Activated T-helper 17 cell treated with anti-CD3 and anti-CD28 coated beads, Interleukin-2, amount 50 U/mL, for 72 hours (primary cell): ENCODE measurements around the gene RPL12. TPM values are rescaled to one million over a fixed set of nuclear protein-coding genes. Genes with fewer than 3 reads are reported as not detected.

Experiments
- ATAC-seq: fragments of 150-1000 bp; cut with Tn5 transposase; replicated peaks from 2 replicates; pipeline ENCODE4 v1.10.0; 2021; ENCODE audit warnings: mild to moderate bottlenecking, moderate library complexity
- H3K27ac Mint-ChIP-seq: one replicate; pipeline ENCODE4 v1.8.0; 2022; ENCODE audit warnings: mixed read lengths
- H3K27me3 Mint-ChIP-seq: one replicate; pipeline ENCODE4 v1.8.0; 2022; ENCODE audit warnings: mixed read lengths
- H3K36me3 Mint-ChIP-seq: one replicate; pipeline ENCODE4 v1.8.0; 2022; ENCODE audit warnings: low read depth, mild to moderate bottlenecking, mixed read lengths
- H3K4me1 Mint-ChIP-seq: one replicate; pipeline ENCODE4 v1.8.0; 2022; ENCODE audit warnings: mixed read lengths
- H3K4me3 Mint-ChIP-seq: one replicate; pipeline ENCODE4 v1.8.0; 2022; ENCODE audit warnings: mild to moderate bottlenecking, mixed read lengths
- H3K9me3 Mint-ChIP-seq: one replicate; pipeline ENCODE4 v1.8.0; 2022; ENCODE audit warnings: mixed read lengths
- total RNA-seq, 2 donors: library from RNA; stranded (reverse); gene quantifications; one replicate each; pipeline ENCODE4 v1.2.3, GENCODE V29; 2022

RPL12 gene
- total RNA-seq, 2 donors from 2014 or later: 1,178 to 1,829 TPM

DNA sequence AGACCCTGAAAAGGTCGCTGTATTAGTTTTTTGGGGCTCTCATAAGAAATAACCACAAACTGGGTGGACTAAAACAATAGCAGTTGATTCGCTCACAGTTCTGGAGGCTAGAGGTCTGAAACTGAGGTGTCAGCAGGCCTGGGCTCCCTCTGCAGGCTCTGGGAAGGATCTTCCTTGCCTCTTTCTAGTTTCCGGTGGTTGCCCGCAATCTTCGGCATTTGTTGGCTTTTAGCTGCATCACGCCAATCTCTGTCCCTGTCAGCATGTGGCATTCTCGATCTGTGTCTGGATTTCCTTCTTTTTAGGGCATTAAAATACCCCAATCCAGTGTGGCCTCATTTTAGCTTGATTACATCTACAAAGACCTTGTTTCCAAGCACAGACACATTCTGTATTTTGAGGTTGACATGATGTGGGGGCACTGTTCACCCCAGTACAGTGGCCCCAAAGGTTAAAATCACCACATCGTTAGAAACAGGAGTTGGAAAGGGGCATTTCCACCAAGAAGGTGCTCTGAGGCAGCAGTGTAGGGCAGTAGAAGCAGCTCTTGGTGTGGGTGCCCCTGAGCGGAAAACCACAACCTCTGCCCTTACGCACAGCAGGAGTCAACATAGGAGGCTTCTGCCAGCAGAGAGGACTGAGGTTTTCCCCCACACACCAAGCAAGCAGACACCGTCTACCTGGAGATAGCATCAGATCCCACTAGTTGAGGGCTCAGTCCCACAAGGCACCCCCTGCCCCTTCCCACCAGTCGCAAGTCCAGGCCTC, 13.5 kb downstream of the RPL12 start:
- no peaks in the 10 kb centered on the region for H3K9me3 Mint-ChIP-seq
- peaks cover 100% of the 10 kb centered on the region for H3K36me3 Mint-ChIP-seq
- H3K4me3 Mint-ChIP-seq: peak overlapping the region; percentile 65
- ATAC-seq: peak; percentile 94
- no peaks in the 10 kb centered on the region for H3K27me3 Mint-ChIP-seq
- H3K4me1 Mint-ChIP-seq: peaks cover 30% of the 10 kb centered on the region
- peak overlapping the region; percentile 95 for H3K27ac Mint-ChIP-seq

DNA sequence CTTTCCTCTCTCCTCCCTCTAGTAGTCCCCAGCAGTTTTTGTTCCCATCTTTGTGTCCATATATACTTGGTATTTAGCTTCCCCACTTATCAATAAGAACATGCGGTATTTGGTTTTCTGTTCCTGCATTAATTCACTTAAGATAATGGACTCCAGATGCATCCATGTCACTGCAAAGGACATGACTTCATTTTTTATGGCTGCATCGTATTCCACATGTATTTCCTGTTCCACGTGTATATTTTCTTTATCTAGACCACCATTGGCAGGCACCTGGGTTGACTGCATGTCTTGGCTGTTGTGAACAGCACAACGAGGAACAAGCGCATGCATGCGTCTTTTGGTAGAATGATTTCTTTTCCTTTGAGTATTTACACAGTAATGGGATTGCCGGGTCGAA, 20.8 kb downstream of the RPL12 start:
- Mint-ChIP-seq H3K4me1 (peaks cover 41% of the 10 kb centered on the region), H3K27me3 (no peaks in the 10 kb centered on the region), H3K4me3 (no peak overlapping the region), H3K9me3 (no peaks in the 10 kb centered on the region), H3K36me3 (peaks cover 95% of the 10 kb centered on the region), H3K27ac (peak overlapping the region; percentile 38)
- ATAC-seq: no peak

- ATAC-seq: no peak
- peaks cover 31% of the 10 kb centered on the region for H3K4me1 Mint-ChIP-seq
- H3K9me3 Mint-ChIP-seq: no peaks in the 10 kb centered on the region
- no peaks in the 10 kb centered on the region for H3K27me3 Mint-ChIP-seq
- peaks cover 92% of the 10 kb centered on the region for H3K36me3 Mint-ChIP-seq
- H3K4me3 Mint-ChIP-seq: peak overlapping the region; percentile 47
- H3K27ac Mint-ChIP-seq: peak overlapping the region; percentile 63
These were observed 22.9 kb downstream of the RPL12 start for GRCh38 chr9:127428348-127428747.

- Mint-ChIP-seq H3K4me1 (peaks cover 38% of the 10 kb centered on the region), H3K36me3 (peaks cover 80% of the 10 kb centered on the region)
- ATAC-seq: peak; percentile 83
These were observed 24.4 kb downstream of the RPL12 start for GRCh38 chr9:127426756-127427155.

DNA sequence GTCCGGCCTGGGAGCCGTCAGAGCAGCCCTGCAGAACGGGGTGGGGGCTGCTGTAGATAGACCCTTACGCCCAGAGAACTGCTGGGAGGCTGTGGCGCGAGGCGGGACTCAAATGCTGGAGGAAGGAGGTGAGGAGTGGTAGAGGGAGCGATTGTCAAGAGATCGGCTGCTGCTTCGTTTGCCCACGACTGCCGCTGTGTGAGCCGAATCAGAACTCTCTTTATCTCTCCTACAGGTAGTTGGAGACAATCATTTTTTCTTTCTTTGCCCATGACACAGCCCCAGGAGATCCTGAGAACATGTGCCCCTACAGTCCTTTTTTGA, 26.6 kb downstream of the RPL12 start:
- H3K4me1 Mint-ChIP-seq: peaks cover 28% of the 10 kb centered on the region
- peak; percentile 16 for ATAC-seq
- H3K27me3 Mint-ChIP-seq: no peaks in the 10 kb centered on the region
- H3K36me3 Mint-ChIP-seq: peaks cover 59% of the 10 kb centered on the region
- peak overlapping the region; percentile 96 for H3K27ac Mint-ChIP-seq
- H3K4me3 Mint-ChIP-seq: peak overlapping the region; percentile 100
- no peaks in the 10 kb centered on the region for H3K9me3 Mint-ChIP-seq

More at GRCh38 chr9:127426756-127427155, 24.4 kb downstream of the RPL12 start:
- H3K27me3 Mint-ChIP-seq: no peaks in the 10 kb centered on the region
- peak overlapping the region; percentile 96 for H3K27ac Mint-ChIP-seq
- H3K9me3 Mint-ChIP-seq: no peaks in the 10 kb centered on the region
- H3K4me3 Mint-ChIP-seq: peak overlapping the region; percentile 100

- Mint-ChIP-seq H3K4me3 (peak within 1 kb of the TSS; percentile 100), H3K4me1 (peaks cover 28% of the 10 kb centered on the region), H3K9me3 (no peaks in the 10 kb centered on the region), H3K27me3 (no peaks in the 10 kb centered on the region), H3K36me3 (peaks cover 53% of the 10 kb centered on the region), H3K27ac (peak within 1 kb of the TSS; percentile 96)
- peak; percentile 79 for ATAC-seq
These were observed 27.1 kb downstream of the RPL12 start, which contains the start of gene ZNF79 for GRCh38 chr9:127423934-127424675. TSS of gene ZNF79 (plus strand) at chr9:127424382. CDS start at chr9:127424788, 406 bp downstream.

- H3K27me3 Mint-ChIP-seq: no peaks in the 10 kb centered on the region
- H3K27ac Mint-ChIP-seq: peak overlapping the region; percentile 96
- ATAC-seq: no peak
- peaks cover 47% of the 10 kb centered on the region for H3K36me3 Mint-ChIP-seq
- H3K4me1 Mint-ChIP-seq: peaks cover 28% of the 10 kb centered on the region
- no peaks in the 10 kb centered on the region for H3K9me3 Mint-ChIP-seq
- peak overlapping the region; percentile 100 for H3K4me3 Mint-ChIP-seq
These were observed 27.7 kb downstream of the RPL12 start for GRCh38 chr9:127423476-127423933.

DNA sequence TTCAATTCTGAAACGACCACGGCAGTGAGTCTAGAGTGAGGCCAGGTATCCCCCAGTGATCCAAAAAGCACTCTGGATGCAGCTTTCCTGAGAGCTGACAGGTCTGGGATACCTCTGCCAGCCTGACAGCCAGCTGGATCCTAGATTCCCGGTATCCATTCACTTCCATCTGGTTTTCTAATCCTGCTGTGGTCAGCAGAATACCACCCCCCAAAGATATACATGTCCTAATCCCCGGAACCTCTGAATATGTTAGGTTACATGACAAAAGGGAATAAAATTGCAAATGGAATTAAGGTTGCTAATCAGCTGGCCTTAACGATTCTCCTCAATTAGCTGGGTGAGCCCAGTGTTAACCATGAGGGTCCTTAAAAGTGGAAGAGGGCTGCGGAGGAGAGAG, 28.4 kb downstream of the RPL12 start:
- H3K36me3 Mint-ChIP-seq: peaks cover 40% of the 10 kb centered on the region
- no peaks in the 10 kb centered on the region for H3K9me3 Mint-ChIP-seq
- peaks cover 21% of the 10 kb centered on the region for H3K4me1 Mint-ChIP-seq
- no peak for ATAC-seq
- peak overlapping the region; percentile 96 for H3K27ac Mint-ChIP-seq
- no peaks in the 10 kb centered on the region for H3K27me3 Mint-ChIP-seq
- H3K4me3 Mint-ChIP-seq: peak overlapping the region; percentile 100

DNA sequence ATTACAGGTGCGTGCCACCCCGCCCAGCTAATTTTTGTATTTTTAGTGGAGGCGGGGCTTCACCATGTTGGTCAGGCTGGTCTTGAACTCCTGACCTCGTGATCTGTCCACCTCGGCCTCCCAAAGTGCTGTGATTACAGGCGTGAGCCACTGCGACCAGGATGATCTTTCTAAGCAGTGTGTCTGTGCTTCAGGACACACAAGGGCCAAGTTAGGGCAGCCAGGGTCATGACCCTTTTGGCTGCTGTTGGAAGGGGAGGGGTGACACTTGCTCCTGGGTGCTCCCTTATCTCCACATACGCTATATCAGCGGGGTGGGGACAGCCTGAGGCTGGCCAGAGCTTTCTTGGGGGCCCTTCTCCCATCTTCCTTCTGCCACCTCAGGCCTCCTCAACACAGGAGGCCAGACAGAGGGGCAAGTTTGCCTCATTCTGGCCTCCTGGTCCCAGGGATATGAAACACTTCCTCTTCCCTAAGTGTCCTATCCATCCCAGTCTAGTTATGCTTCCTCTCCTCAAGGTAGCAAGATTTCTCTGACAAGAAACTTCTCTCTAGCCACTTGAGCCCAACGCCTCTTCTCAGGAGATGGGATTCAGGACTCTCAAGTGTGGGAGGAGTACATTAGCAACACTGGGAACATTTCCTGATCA, 28.9 kb downstream of the RPL12 start:
- Mint-ChIP-seq H3K4me3 (peak overlapping the region; percentile 100), H3K27me3 (no peaks in the 10 kb centered on the region), H3K36me3 (peaks cover 36% of the 10 kb centered on the region), H3K27ac (no peak overlapping the region), H3K4me1 (peaks cover 19% of the 10 kb centered on the region), H3K9me3 (no peaks in the 10 kb centered on the region)
- no peak for ATAC-seq

DNA sequence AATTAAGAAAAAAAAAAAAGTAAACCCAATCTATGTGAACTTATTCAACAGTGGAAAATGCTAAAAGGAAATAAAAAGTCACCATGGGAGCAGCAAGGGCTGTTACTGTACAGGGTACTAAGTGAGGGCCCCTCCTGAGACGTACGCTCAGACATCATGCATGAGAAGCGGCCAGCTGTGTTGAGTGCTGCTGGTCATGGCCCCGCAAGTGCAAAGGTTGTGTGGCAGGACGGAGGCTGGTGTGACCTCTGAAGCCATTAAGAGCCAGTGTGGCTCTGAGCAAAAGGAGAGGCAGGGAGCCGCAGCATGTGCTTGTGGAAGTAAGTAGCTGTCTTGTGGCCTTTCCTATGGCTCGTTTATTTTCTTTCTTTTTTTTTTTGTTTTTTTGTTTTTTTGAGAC, 30.1 kb downstream of the RPL12 start:
- no peak for ATAC-seq
- peaks cover 3% of the 10 kb centered on the region for H3K27me3 Mint-ChIP-seq
- no peak overlapping the region for H3K4me3 Mint-ChIP-seq
- peaks cover 24% of the 10 kb centered on the region for H3K36me3 Mint-ChIP-seq
- peaks cover 13% of the 10 kb centered on the region for H3K4me1 Mint-ChIP-seq
- H3K27ac Mint-ChIP-seq: no peak overlapping the region
- no peaks in the 10 kb centered on the region for H3K9me3 Mint-ChIP-seq

GRCh38 chr9:127419348-127419747, 31.9 kb downstream of the RPL12 start:
- peaks cover 7% of the 10 kb centered on the region for H3K36me3 Mint-ChIP-seq
- H3K27ac Mint-ChIP-seq: no peak overlapping the region
- H3K4me3 Mint-ChIP-seq: no peak overlapping the region
- peaks cover 16% of the 10 kb centered on the region for H3K27me3 Mint-ChIP-seq
- no peak for ATAC-seq
- no peaks in the 10 kb centered on the region for H3K9me3 Mint-ChIP-seq
- peaks cover 13% of the 10 kb centered on the region for H3K4me1 Mint-ChIP-seq

- Mint-ChIP-seq H3K27ac (no peak overlapping the region), H3K36me3 (no peaks in the 10 kb centered on the region), H3K9me3 (no peaks in the 10 kb centered on the region), H3K4me1 (peaks cover 9% of the 10 kb centered on the region), H3K4me3 (no peak overlapping the region), H3K27me3 (peaks cover 24% of the 10 kb centered on the region)
- ATAC-seq: peak; percentile 42
These were observed 33.2 kb downstream of the RPL12 start for GRCh38 chr9:127418037-127418471.

DNA sequence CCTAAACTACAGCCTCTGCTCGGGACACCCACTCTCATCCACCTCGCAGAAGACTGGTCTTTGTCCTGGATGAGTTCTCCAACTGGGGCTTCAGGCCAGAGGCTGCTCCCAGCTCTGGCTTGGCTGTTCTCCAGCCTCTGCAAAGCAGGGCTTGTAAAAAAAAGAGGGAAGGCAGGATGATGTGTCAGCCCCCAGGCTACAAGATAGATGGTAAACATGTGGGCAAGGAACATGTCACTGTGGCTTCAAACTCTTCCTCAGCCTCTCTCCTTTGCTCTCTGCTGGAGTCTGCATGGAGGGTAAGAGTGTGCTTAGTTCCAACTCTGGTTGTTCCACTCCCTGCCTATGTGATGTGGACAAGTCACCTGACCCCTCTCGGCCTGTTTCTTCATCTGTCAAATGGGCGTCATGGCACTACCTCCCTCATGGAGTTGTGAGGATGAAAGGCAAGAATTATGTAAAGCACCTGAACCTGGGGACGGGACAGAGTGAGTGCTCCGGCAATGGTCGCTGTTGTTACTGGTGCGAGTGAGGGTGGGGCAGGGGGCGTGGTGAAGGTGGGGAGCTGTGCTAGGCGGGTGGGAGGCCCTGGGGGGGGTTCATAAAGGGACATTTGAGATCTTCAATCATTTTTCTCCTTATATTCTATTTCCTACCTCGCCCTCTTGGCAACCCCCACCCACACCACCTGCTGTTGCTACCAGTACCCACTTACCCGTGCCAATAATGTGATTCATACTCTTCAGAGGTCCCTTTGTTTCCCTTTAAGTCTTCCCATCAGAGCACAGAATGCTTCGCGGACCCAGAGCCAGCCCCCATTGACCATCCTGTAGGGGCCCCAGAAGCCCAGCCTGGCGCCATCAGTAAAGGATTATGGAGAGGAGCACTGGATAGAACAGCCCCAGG, 33.8 kb downstream of the RPL12 start:
- no peak overlapping the region for H3K27ac Mint-ChIP-seq
- H3K27me3 Mint-ChIP-seq: peaks cover 27% of the 10 kb centered on the region
- H3K36me3 Mint-ChIP-seq: no peaks in the 10 kb centered on the region
- no peak overlapping the region for H3K4me3 Mint-ChIP-seq
- peaks cover 2% of the 10 kb centered on the region for H3K4me1 Mint-ChIP-seq
- H3K9me3 Mint-ChIP-seq: no peaks in the 10 kb centered on the region
- ATAC-seq: no peak

- H3K27me3 Mint-ChIP-seq: peaks cover 34% of the 10 kb centered on the region
- H3K4me1 Mint-ChIP-seq: no peaks in the 10 kb centered on the region
- no peaks in the 10 kb centered on the region for H3K36me3 Mint-ChIP-seq
- no peaks in the 10 kb centered on the region for H3K9me3 Mint-ChIP-seq
- H3K27ac Mint-ChIP-seq: no peak overlapping the region
- H3K4me3 Mint-ChIP-seq: no peak overlapping the region
- ATAC-seq: no peak
These were observed 35.5 kb downstream of the RPL12 start for GRCh38 chr9:127415657-127416056.
